T-helper 1 cell treated with Interleukin-12 subunit alpha and Interleukin-12 subunit beta and Interleukin-4 antibody, amounts not matched to agents 30 ng/mL and 1 ng/mL, for 36 hours (primary cell): ENCODE measurements around the gene FAM76A. TPM values are rescaled to one million over a fixed set of nuclear protein-coding genes. Genes with fewer than 3 reads are reported as not detected.
"Not testable (repeated sequence)": the region's sequence is repeated elsewhere in the genome, so short reads cannot be mapped to it uniquely, and the experiment has no call there.

Source experiments
- intact Hi-C: fragments of 100-400 bp; cut with micrococcal nuclease; formaldehyde crosslinking; loops from one replicate; pipeline ENCODE4 v1.15.1; 2024
- total RNA-seq: library from RNA; stranded (reverse); gene quantifications from 2 replicates; pipeline ENCODE4 v1.2.3, GENCODE V29; 2022

The FAM76A gene
- 15.5 and 16.1 TPM in 2 replicates for total RNA-seq

GRCh38 chr1:27725374-27726172 lies at the start of gene FAM76A:
TSS of gene FAM76A (plus strand) at chr1:27725961. CDS start at chr1:27726081, 120 bp downstream.
- intact Hi-C loops, result loop anchor here (1.0 to 5.0 kb wide), 13 partner anchors 47 to 1202 kb away; partner anchors contain the start of genes EYA3, IFI6, MAP3K6 and MED18

GRCh38 chr1:27676410-27676809 lies 49.4 kb upstream of the FAM76A start:
- intact Hi-C loops, result no loop called here

- intact Hi-C loops, result no loop called here
These were observed 47.0 kb upstream of the FAM76A start for GRCh38 chr1:27678747-27679146.

GRCh38 chr1:27680225-27680791 lies 45.5 kb upstream of the FAM76A start:
- intact Hi-C loops, result not testable (repeated sequence)

GRCh38 chr1:27681580-27681979 lies 44.2 kb upstream of the FAM76A start:
- intact Hi-C loops, result not testable (repeated sequence)

- intact Hi-C loops, result no loop called here
These were observed 43.3 kb upstream of the FAM76A start for GRCh38 chr1:27682351-27682944.

- intact Hi-C loops, result no loop called here
These were observed 41.6 kb upstream of the FAM76A start for GRCh38 chr1:27684176-27684575.

- intact Hi-C loops, result no loop called here
These were observed 39.4 kb upstream of the FAM76A start for GRCh38 chr1:27686223-27686990.

- intact Hi-C loops, result no loop called here
These were observed 37.9 kb upstream of the FAM76A start for GRCh38 chr1:27687906-27688305.

GRCh38 chr1:27689423-27690173 lies 36.2 kb upstream of the FAM76A start:
- intact Hi-C loops, result no loop called here

- intact Hi-C loops, result no loop called here
These were observed 35.6 kb upstream of the FAM76A start for GRCh38 chr1:27690183-27690582.

GRCh38 chr1:27696835-27697234 lies 28.9 kb upstream of the FAM76A start:
- intact Hi-C loops, result not testable (repeated sequence)

GRCh38 chr1:27704958-27705357 lies 20.8 kb upstream of the FAM76A start:
- intact Hi-C loops, result no loop called here

GRCh38 chr1:27705545-27705944 lies 20.2 kb upstream of the FAM76A start:
- intact Hi-C loops, result no loop called here

- intact Hi-C loops, result no loop called here
These were observed 15.2 kb upstream of the FAM76A start for GRCh38 chr1:27710574-27710973.

GRCh38 chr1:27713139-27713725 lies 12.5 kb upstream of the FAM76A start:
- intact Hi-C loops, result no loop called here

- intact Hi-C loops, result no loop called here
These were observed 11.8 kb upstream of the FAM76A start for GRCh38 chr1:27713869-27714513.

- intact Hi-C loops, result loop anchor here (5.0 kb wide), 1 partner anchor 94 kb away; no protein-coding TSS in a partner anchor
These were observed 9.4 kb upstream of the FAM76A start for GRCh38 chr1:27716262-27716895.
